Measurements from ENCODE around the gene LRP1.

LRP1 gene

GRCh38 chr12:57260366-57260765 lies 132.1 kb downstream of the LRP1 start:
- DNase-seq (ENCODE audit: low spot score), result no peak

DNA sequence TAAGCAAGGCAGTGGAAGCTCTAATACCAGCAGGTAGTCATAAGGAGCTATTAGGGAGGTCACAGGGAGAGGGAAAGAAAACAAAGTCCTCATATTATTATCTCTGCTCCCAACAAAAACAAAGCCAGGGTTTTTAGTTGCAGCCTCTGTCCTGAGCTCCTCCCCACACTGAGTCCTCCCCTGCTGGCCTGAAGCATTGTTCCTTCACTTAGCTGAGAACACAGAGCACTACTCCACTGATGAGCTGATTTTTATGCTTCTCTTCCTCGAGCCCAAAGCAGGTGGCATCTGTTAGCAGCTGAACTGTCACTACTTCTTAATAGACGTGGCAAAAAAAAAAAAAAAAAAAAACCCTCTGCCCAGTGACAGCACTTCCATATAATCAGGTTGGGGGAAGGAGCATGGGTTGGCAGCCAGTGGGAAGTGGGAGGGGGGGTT lies 133.2 kb downstream of the LRP1 start:
- TF ChIP-seq CTCF (IDR thresholded peaks at IDR 0.05), result no peak
- no peak overlapping the region for H3K4me3 ChIP-seq
- DNase-seq (ENCODE audit: low spot score), result no peak
- no peak overlapping the region for H3K27ac ChIP-seq

More at GRCh38 chr12:57260366-57260765, 132.1 kb downstream of the LRP1 start:
- no peak overlapping the region for H3K4me3 ChIP-seq
- no peak for TF ChIP-seq CTCF (IDR thresholded peaks at IDR 0.05)
- no peak overlapping the region for H3K27ac ChIP-seq

DNA sequence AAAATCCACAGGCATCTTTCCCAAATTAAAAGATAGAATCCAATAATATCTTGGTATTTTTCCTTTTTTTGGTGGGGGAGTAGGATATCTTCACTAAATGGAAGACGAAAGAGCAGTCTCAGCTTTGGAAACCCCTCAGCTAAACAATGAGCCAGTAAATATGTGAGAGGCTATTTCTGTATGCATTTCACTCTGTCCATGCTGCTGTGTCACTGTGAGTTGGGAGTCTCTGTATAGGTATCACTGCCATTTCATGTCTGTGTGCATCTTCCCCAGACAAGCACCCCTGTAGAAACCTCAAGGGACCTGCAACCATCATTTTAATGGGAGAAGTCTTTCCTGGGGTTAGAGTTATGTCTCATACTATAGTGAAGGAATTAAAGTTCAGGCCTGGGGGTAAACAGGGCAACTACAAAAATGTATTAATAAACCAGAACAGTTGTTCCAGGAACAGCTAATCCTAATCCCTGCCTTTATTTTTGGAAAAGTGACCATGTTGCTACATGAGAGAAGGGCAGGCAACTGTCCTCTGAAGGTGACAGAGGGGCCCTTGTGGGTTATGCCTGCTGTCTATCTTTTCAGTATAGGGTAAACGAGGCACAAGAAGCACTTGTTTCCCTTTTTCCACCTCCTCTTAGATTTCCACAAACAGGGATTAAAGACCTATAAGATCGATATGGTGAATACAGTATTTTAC lies 134.0 kb downstream of the LRP1 start:
- no peak overlapping the region for H3K27ac ChIP-seq
- TF ChIP-seq CTCF (IDR thresholded peaks at IDR 0.05), result no peak
- H3K4me3 ChIP-seq, result no peak overlapping the region
- no peak for DNase-seq (ENCODE audit: low spot score)

All from coronary artery (tissue), 2 donors.